ENCODE results near the gene MBD3L1. TPM values are rescaled to one million over a fixed set of nuclear protein-coding genes. Genes with fewer than 3 reads are reported as not detected.
A peak's percentile ranks its signal among the peaks of the same experiment; 100 is the strongest.

The MBD3L1 gene
- total and polyA plus RNA-seq, 9 of the 15 experiments (the other 6 are each of a cell fraction or from before 2014, with no cell fraction given) = not detected

GRCh38 chr19:8832132-8833021 is at the start of gene MBD3L1, which contains the start of gene ZNF558 (continued):
- TF ChIP-seq TFE3 (CRISPR knock-in tag; IDR thresholded peaks at IDR 0.05) = no peak
- TF ChIP-seq SIRT6 (IDR thresholded peaks at IDR 0.05; ENCODE audit: low read depth, low read length) = no peak
- TF ChIP-seq CGGBP1 (CRISPR knock-in tag; IDR thresholded peaks at IDR 0.05) = no peak
- peak; percentile 63; the same call in 1 of the 2 replicates for TF ChIP-seq ZNF740 (CRISPR knock-in tag; IDR thresholded peaks at IDR 0.05)
- TF ChIP-seq ZNF740 (tag; IDR thresholded peaks at IDR 0.05) = no peak
- no peak for TF ChIP-seq ZNF431 (CRISPR knock-in tag; IDR thresholded peaks at IDR 0.05)
- no peak for TF ChIP-seq ZBTB5 (IDR thresholded peaks at IDR 0.05)
- no peak for TF ChIP-seq ZC3H4 (CRISPR knock-in tag; IDR thresholded peaks at IDR 0.05; ENCODE audit: borderline replicate concordance)
- TF ChIP-seq SIN3B (IDR thresholded peaks at IDR 0.05; ENCODE audit: low read depth) = peak; percentile 63
- no peak for TF ChIP-seq HDAC3 (IDR thresholded peaks at IDR 0.05; ENCODE audit: borderline replicate concordance, partially characterized antibody)
- no peak for TF ChIP-seq ZNF717 (CRISPR knock-in tag; IDR thresholded peaks at IDR 0.05)
- TF ChIP-seq TOE1 (IDR thresholded peaks at IDR 0.05; ENCODE audit: borderline replicate concordance) = peak; percentile 51; the same call in 1 of the 2 replicates
- no peak for TF ChIP-seq TOE1 (CRISPR knock-in tag; IDR thresholded peaks at IDR 0.05; ENCODE audit: borderline replicate concordance, low read depth)
- peak; percentile 95 for TF ChIP-seq U2AF1 (optimal IDR thresholded peaks at IDR 0.05; ENCODE audit: low read depth, low read length)
- peak; percentile 88 for TF ChIP-seq HMGXB4 (CRISPR knock-in tag; IDR thresholded peaks at IDR 0.05)
- TF ChIP-seq SMC3 (conservative IDR thresholded peaks at IDR 0.05; ENCODE audit: insufficient read depth, low read depth, low read length) = 0 out of 2 replicates have a peak, but pooled peaks have one; percentile 4
- TF ChIP-seq XRCC3 (IDR thresholded peaks at IDR 0.05) = no peak
- TF ChIP-seq KAT7 (CRISPR knock-in tag; IDR thresholded peaks at IDR 0.05; ENCODE audit: borderline replicate concordance) = no peak
- TF ChIP-seq ZNF146 (CRISPR knock-in tag; IDR thresholded peaks at IDR 0.05; ENCODE audit: unreplicated experiment) = no peak
- no peak; the same call in 1 of the 2 replicates for TF ChIP-seq HNRNPL (IDR thresholded peaks at IDR 0.05; ENCODE audit: low read depth, low read length)
